B cell (primary cell): ENCODE results near the gene RTTN. TPM values are rescaled to one million over a fixed set of nuclear protein-coding genes. Genes with fewer than 3 reads are reported as not detected.

Source experiments
- ATAC-seq: fragments of 200-7000 bp; cut with Tn5 transposase; one replicate; pipeline ENCODE4 v1.10.0; 2021; ENCODE audit warnings: low read depth, mild to moderate bottlenecking, moderate number of reproducible peaks, moderate library complexity
- CTCF ChIA-PET: fragments of 350-600 bp; sonication (Branson Sonifier 250); formaldehyde crosslinking; loops from one replicate; lab custom pipeline; 2021; ENCODE audit warnings: antibody characterized with exemption, inconsistent platforms; lab: Charles Lee
- POLR2A ChIA-PET: fragments of 350-600 bp; sonication (Branson Sonifier 250); formaldehyde crosslinking; loops from one replicate; lab custom pipeline; 2021; ENCODE audit warnings: antibody characterized with exemption; lab: Charles Lee
- DNase-seq: peaks from one replicate; pipeline ENCODE4 v3.0.0; 2013
- H2AFZ ChIP-seq: 2 replicates; pipeline ENCODE4 v1.6.1; 2012; ENCODE audit warnings: mild to moderate bottlenecking, low read depth, low read length; ENCODE audit not compliant: insufficient read depth, poor library complexity, severe bottlenecking
- H3K27ac ChIP-seq, 2 donors: 1 replicate in 1 of 2; 2 replicates in 1 of 2; pipeline ENCODE4 v1.5.1; 2012 to 2013; ENCODE audit warnings: low read length in 2 of 2, mild to moderate bottlenecking in 2 of 2, moderate library complexity in 1 of 2
- H3K27me3 ChIP-seq, 4 experiments: fragments of 200-600 bp in 1 of 4; sonication (generic) in 1 of 4; replicated peaks in 1 of 4; 1 replicate in 2 of 4; 2 replicates in 2 of 4; pipeline versions ENCODE4 v1.6.1 to v1.7.0; 2013 to 2016; ENCODE audit warnings: low read length in 3 of 4, mild to moderate bottlenecking in 2 of 4, mixed read lengths in 1 of 4, moderate library complexity in 1 of 4; ENCODE audit not compliant: insufficient read depth in 4 of 4, control insufficient read depth in 3 of 4; ENCODE audit errors: control extremely low read depth in 1 of 4
- H3K36me3 ChIP-seq, 2 experiments: replicated peaks in 1 of 2; 1 replicate in 1 of 2; 2 replicates in 1 of 2; pipeline versions ENCODE4 v1.6.1 to v1.7.1; 2013; ENCODE audit warnings: low read length in 1 of 2; ENCODE audit not compliant: insufficient read depth in 2 of 2, control insufficient read depth in 1 of 2; ENCODE audit errors: control extremely low read depth in 1 of 2, extremely low read depth in 1 of 2
- H3K4me1 ChIP-seq, 2 donors: fragments of 200-600 bp in 1 of 2; sonication (generic) in 1 of 2; 1 replicate in 1 of 2; 2 replicates in 1 of 2; pipeline versions ENCODE4 v1.5.1 to v1.6.1; 2013 to 2017; ENCODE audit warnings: low read length in 2 of 2; ENCODE audit not compliant: control insufficient read depth in 2 of 2, insufficient read depth in 2 of 2
- H3K4me2 ChIP-seq: replicated peaks from 2 replicates; pipeline ENCODE3; 2012; ENCODE audit warnings: mild to moderate bottlenecking, low read depth, low read length; ENCODE audit not compliant: poor library complexity, severe bottlenecking
- H3K4me3 ChIP-seq, 5 experiments: fragments of 200-600 bp in 1 of 5; sonication (generic) in 1 of 5; 1 replicate in 3 of 5; 2 replicates in 2 of 5; pipeline versions ENCODE4 v1.5.1 to v1.7.0; 2011 to 2016; ENCODE audit warnings: low read length in 4 of 5, mild to moderate bottlenecking in 4 of 5, low read depth in 2 of 5, control low read depth in 1 of 5, moderate library complexity in 1 of 5; ENCODE audit not compliant: insufficient read depth in 1 of 5; ENCODE audit errors: control extremely low read depth in 1 of 5, extremely low read depth in 1 of 5
- H3K79me2 ChIP-seq: fragments of 200-600 bp; sonication (generic); one replicate; pipeline ENCODE4 v1.6.0; 2016; ENCODE audit warnings: low read length; ENCODE audit not compliant: control insufficient read depth, insufficient read depth
- H3K9ac ChIP-seq: fragments of 200-600 bp; sonication (generic); 2 replicates; pipeline ENCODE4 v1.6.1; 2017; ENCODE audit warnings: mild to moderate bottlenecking, low read length, moderate library complexity
- H3K9me3 ChIP-seq, 3 donors: one replicate each; pipeline versions ENCODE4 v1.6.1 to v1.7.1; 2013; ENCODE audit warnings: low read length in 2 of 3; ENCODE audit not compliant: control insufficient read depth in 2 of 3, insufficient read depth in 1 of 3; ENCODE audit errors: control extremely low read depth in 1 of 3
- H4K20me1 ChIP-seq: 2 replicates; pipeline ENCODE4 v1.6.0; 2012; ENCODE audit warnings: mild to moderate bottlenecking, low read length; ENCODE audit not compliant: insufficient read depth, control insufficient read depth, poor library complexity, severe bottlenecking
- H3K27ac Mint-ChIP-seq: one replicate; pipeline ENCODE4 v1.8.0; 2021; ENCODE audit warnings: mixed read lengths
- H3K27me3 Mint-ChIP-seq: one replicate; pipeline ENCODE4 v1.8.0; 2021; ENCODE audit warnings: mixed read lengths
- H3K4me1 Mint-ChIP-seq: one replicate; pipeline ENCODE4 v1.8.0; 2021; ENCODE audit warnings: mixed read lengths
- H3K4me3 Mint-ChIP-seq: one replicate; pipeline ENCODE4 v1.8.0; 2021; ENCODE audit warnings: mixed read lengths
- H3K9me3 Mint-ChIP-seq: one replicate; pipeline ENCODE4 v1.8.0; 2022; ENCODE audit warnings: mixed read lengths; ENCODE audit not compliant: insufficient read depth
- CTCF ChIP-seq: fragments of 200-600 bp; IDR thresholded peaks from one replicate; pipeline ENCODE4 v1.8.0; 2022; ENCODE audit warnings: antibody characterized with exemption, mild to moderate bottlenecking
- EZH2 ChIP-seq: IDR thresholded peaks from 2 replicates; pipeline ENCODE4 v1.6.1; 2012; ENCODE audit warnings: borderline replicate concordance, low read depth, mild to moderate bottlenecking, moderate library complexity, low read length; ENCODE audit not compliant: insufficient read depth, poor library complexity, severe bottlenecking
- WGBS: methylation state at CpG from one replicate; pipeline ENCODE4 v1.1.5; 2013; ENCODE audit warnings: missing lambda C conversion rate; ENCODE audit not compliant: insufficient coverage; 5-methylcytosine and 5-hydroxymethylcytosine counted together
- intact Hi-C: fragments of 100-400 bp; cut with micrococcal nuclease; formaldehyde crosslinking; loops from one replicate; pipeline ENCODE4 v1.10.0; 2022
- polyA plus RNA-seq: library from polyadenylated mRNA; depleted of rRNA; stranded (reverse); fragments of >200 nt; gene quantifications from 2 replicates; pipeline ENCODE4 v1.2.3, GENCODE V29; 2012
- total RNA-seq, 2 donors: library from RNA; stranded (reverse); fragments of 120-200 nt in 1 of 2; gene quantifications; 1 replicate in 1 of 2; 2 replicates in 1 of 2; pipeline versions ENCODE4 v1.2.3 to v1.2.4, GENCODE V29; 2013 to 2022

Gene RTTN
- total and polyA plus RNA-seq, 2 donors (not counting 1 experiment from before 2014, with no cell fraction given), result 10.0 to 41.2 TPM

DNA sequence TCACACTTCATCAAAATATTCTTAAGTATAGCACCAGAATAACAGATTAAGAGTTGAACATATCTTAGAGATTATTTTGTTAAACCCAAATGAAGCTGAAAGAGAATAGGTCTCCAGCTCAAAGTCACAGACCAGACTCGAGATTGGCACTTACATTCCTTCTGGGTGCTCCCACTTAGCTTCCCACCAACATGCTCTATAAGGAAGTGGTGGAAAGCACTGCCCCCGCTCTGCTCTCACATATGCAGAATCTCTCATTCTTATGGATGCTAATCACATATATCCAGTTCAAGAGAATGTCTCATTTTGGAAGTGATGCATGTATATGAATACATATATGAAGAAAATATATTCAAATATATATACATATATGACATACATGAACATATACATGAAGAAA lies 186.4 kb downstream of the RTTN start:
- intact Hi-C loops, result no loop called here
- no peak overlapping the region for H3K4me3 Mint-ChIP-seq
- POLR2A ChIA-PET, result no interaction called here

GRCh38 chr18:70015127-70015526 lies 190.4 kb downstream of the RTTN start:
- no peaks in the 10 kb centered on the region for H3K4me1 Mint-ChIP-seq

More for the DNA sequence above, 186.4 kb downstream of the RTTN start:
- H3K36me3 ChIP-seq, result peaks cover 0 to 46% of the 10 kb centered on the region in 2 experiments
- no peaks in the 10 kb centered on the region for H3K4me1 Mint-ChIP-seq
- CTCF ChIA-PET, result no interaction called here
- H3K27ac ChIP-seq, result no peak overlapping the region
- H3K79me2 ChIP-seq, result no peaks in the 10 kb centered on the region
- no peaks in the 10 kb centered on the region for H4K20me1 ChIP-seq
- no peak overlapping the region for H3K4me3 ChIP-seq
- TF ChIP-seq CTCF (no peak), EZH2 (no peak)
- H3K27me3 Mint-ChIP-seq, result no peaks in the 10 kb centered on the region
- WGBS, result 80% methylated on average over 1 of the region's 2 CpGs
- DNase-seq, result no peak
- H3K9me3 Mint-ChIP-seq, result no peaks in the 10 kb centered on the region
- no peak overlapping the region for H3K27ac Mint-ChIP-seq
- no peaks in the 10 kb centered on the region for H3K9me3 ChIP-seq
- no peak overlapping the region for H3K4me2 ChIP-seq
- H3K4me1 ChIP-seq, result no peaks in the 10 kb centered on the region
- ATAC-seq, result no peak
- no peak overlapping the region for H3K9ac ChIP-seq
- no peak overlapping the region for H2AFZ ChIP-seq
- H3K27me3 ChIP-seq, result no peaks in the 10 kb centered on the region

More at GRCh38 chr18:70015127-70015526, 190.4 kb downstream of the RTTN start:
- WGBS, result 60% methylated on average over 2 of the region's 7 CpGs
- Histone ChIP-seq H3K79me2 (no peaks in the 10 kb centered on the region), H3K27ac (no peak overlapping the region), H2AFZ (no peak overlapping the region), H3K4me2 (no peak overlapping the region), H3K27me3 (no peaks in the 10 kb centered on the region), H3K36me3 (peaks cover 0 to 23% of the 10 kb centered on the region in 2 experiments), H3K9me3 (no peaks in the 10 kb centered on the region), H3K9ac (no peak overlapping the region), H4K20me1 (no peaks in the 10 kb centered on the region), H3K4me3 (no peak overlapping the region), H3K4me1 (no peaks in the 10 kb centered on the region)
- Mint-ChIP-seq H3K9me3 (peaks cover 6% of the 10 kb centered on the region), H3K27me3 (no peaks in the 10 kb centered on the region), H3K27ac (no peak overlapping the region), H3K4me3 (no peak overlapping the region)
- ChIA-PET POLR2A (no interaction called here), CTCF (no interaction called here)
- no peak for TF ChIP-seq EZH2
- TF ChIP-seq CTCF, result no peak
- intact Hi-C loops, result no loop called here
- ATAC-seq, result no peak
- DNase-seq, result no peak
